ENCODE results near the gene CDCA4. TPM values are rescaled to one million over a fixed set of nuclear protein-coding genes. Genes with fewer than 3 reads are reported as not detected.

CDCA4 gene
- total and polyA plus RNA-seq, 2 donors (not counting 3 experiments of a cell fraction or from before 2014, with no cell fraction given), result 29.9 to 44.5 TPM

DNA sequence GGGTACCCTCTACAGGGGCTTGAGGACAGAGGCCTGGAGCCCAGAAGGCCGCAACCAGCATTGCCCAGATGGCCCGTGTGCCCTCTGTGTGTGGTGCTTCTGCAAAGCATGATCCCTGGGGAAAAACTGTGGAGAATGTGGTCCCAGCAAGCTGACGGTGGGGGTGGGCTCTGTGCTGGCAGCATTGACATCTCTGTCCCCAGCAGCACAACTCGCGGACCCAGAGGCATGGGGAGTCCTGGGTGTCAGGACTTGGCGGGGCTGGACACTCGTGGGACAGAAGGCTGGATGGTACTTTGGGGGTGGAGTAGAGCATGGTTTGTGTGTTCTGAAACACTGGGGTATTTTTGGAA lies 31.0 kb downstream of the CDCA4 start:
- BruUV-seq (replicated peaks), result no TSS peak
- Histone ChIP-seq H3K4me3 (replicated peaks in 1 of 3; ENCODE audit: insufficient read depth in 1 of 3, low read depth in 1 of 3, low read length in 3 of 3) (no peak overlapping the region), H4K20me1 (replicated peaks; ENCODE audit: control insufficient read depth, extremely low read depth, insufficient read depth, low read length) (no peaks in the 10 kb centered on the region), H3K9ac (replicated peaks; ENCODE audit: extremely low read depth, insufficient read depth, low read length) (no peak overlapping the region), H3K36me3 (ENCODE audit: control insufficient read depth in 2 of 2, extremely low read depth in 1 of 2, insufficient read depth in 2 of 2, low read length in 2 of 2) (peaks cover 0 to 2% of the 10 kb centered on the region in 2 experiments), H3K9me3 (replicated peaks; ENCODE audit: control insufficient read depth, insufficient read depth, low read length) (no peaks in the 10 kb centered on the region), H3K27me3 (ENCODE audit: control insufficient read depth in 2 of 2, insufficient read depth in 2 of 2, low read length in 2 of 2) (no peaks in the 10 kb centered on the region), H3K79me2 (ENCODE audit: control insufficient read depth, insufficient read depth, low read length) (no peaks in the 10 kb centered on the region), H2AFZ (ENCODE audit: low read depth, low read length) (no peak overlapping the region), H3K27ac (ENCODE audit: insufficient read depth, low read depth, low read length) (no peak overlapping the region), H3K4me1 (ENCODE audit: control insufficient read depth, extremely low read depth, insufficient read depth, low read length) (peaks cover 4% of the 10 kb centered on the region), H3K9me1 (replicated peaks; ENCODE audit: control insufficient read depth, extremely low read depth, insufficient read depth, low read length) (no peaks in the 10 kb centered on the region), H3K4me2 (ENCODE audit: insufficient read depth, low read length) (no peak overlapping the region)
- FAIRE-seq, result no peak
- no peak for TF ChIP-seq JUN (IDR thresholded peaks at IDR 0.05; ENCODE audit: borderline replicate concordance, insufficient read depth, insufficient read length, low read depth)
- TF ChIP-seq, protein P1, sequence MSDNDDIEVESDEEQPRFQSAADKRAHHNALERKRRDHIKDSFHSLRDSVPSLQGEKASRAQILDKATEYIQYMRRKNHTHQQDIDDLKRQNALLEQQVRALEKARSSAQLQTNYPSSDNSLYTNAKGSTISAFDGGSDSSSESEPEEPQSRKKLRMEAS (IDR thresholded peaks at IDR 0.05; ENCODE audit: insufficient read depth, insufficient read length), result no peak
- no peak for TF ChIP-seq POLR2AphosphoS5 (IDR thresholded peaks at IDR 0.05; ENCODE audit: insufficient read depth, low read depth, low read length)
- TF ChIP-seq POLR2A (IDR thresholded peaks at IDR 0.05; ENCODE audit: low read depth, low read length), result no peak
- TF ChIP-seq FOS (IDR thresholded peaks at IDR 0.05; ENCODE audit: borderline replicate concordance, insufficient read depth, low read length), result no peak
- TF ChIP-seq, protein P2, sequence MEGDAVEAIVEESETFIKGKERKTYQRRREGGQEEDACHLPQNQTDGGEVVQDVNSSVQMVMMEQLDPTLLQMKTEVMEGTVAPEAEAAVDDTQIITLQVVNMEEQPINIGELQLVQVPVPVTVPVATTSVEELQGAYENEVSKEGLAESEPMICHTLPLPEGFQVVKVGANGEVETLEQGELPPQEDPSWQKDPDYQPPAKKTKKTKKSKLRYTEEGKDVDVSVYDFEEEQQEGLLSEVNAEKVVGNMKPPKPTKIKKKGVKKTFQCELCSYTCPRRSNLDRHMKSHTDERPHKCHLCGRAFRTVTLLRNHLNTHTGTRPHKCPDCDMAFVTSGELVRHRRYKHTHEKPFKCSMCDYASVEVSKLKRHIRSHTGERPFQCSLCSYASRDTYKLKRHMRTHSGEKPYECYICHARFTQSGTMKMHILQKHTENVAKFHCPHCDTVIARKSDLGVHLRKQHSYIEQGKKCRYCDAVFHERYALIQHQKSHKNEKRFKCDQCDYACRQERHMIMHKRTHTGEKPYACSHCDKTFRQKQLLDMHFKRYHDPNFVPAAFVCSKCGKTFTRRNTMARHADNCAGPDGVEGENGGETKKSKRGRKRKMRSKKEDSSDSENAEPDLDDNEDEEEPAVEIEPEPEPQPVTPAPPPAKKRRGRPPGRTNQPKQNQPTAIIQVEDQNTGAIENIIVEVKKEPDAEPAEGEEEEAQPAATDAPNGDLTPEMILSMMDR (IDR thresholded peaks at IDR 0.05; ENCODE audit: extremely low read depth in 1 of 2, insufficient read depth in 1 of 2, low read depth in 1 of 2, low read length in 2 of 2), result no peak
- no peak for TF ChIP-seq MYC (IDR thresholded peaks at IDR 0.05; ENCODE audit: low read depth, low read length)
- TF ChIP-seq EZH2 (IDR thresholded peaks at IDR 0.05; ENCODE audit: borderline replicate concordance, low read depth, low read length, severe bottlenecking), result no peak
- no peak for TF ChIP-seq GATA2 (IDR thresholded peaks at IDR 0.05; ENCODE audit: insufficient read depth, insufficient read length, low read depth, low read length)
- POLR2A ChIA-PET, result no interaction called here
- CTCF ChIA-PET, result interaction anchor here (0.8 kb wide), 1 partner anchor 55 kb away, joined by 4 read pairs; no protein-coding TSS in a partner anchor
- dilution Hi-C loops (cut with MboI; ENCODE audit: extremely low pct_ligation_motif_present, low sequenced_read_pairs), result no loop called here
- DNase-seq (ENCODE audit: low read depth, low spot score), result no peak
- intact Hi-C loops (cut with micrococcal nuclease), result no loop called here
